ENCODE data around the gene OFD1. TPM values are rescaled to one million over a fixed set of nuclear protein-coding genes. Genes with fewer than 3 reads are reported as not detected.

Gene OFD1
- total RNA-seq, 2 experiments from 2014 or later = 25.3 to 26.2 TPM

- no peak overlapping the region for H3K27ac Mint-ChIP-seq
- no peak overlapping the region for H3K4me3 Mint-ChIP-seq
- DNase-seq = no peak
- intact Hi-C loops (cut with micrococcal nuclease) = no loop called here
- no peaks in the 10 kb centered on the region for H3K9me3 Mint-ChIP-seq
- peaks cover 9% of the 10 kb centered on the region for H3K36me3 Mint-ChIP-seq (ENCODE audit: low read depth)
- H3K4me1 Mint-ChIP-seq (ENCODE audit: low read depth) = peaks cover 11% of the 10 kb centered on the region
- CTCF ChIA-PET = interaction anchor here (0.9 kb wide), 1 partner anchor 273 kb away, joined by 3 read pairs; no protein-coding TSS in a partner anchor
- H3K27me3 Mint-ChIP-seq (ENCODE audit: low read depth) = no peaks in the 10 kb centered on the region
Measured at GRCh38 chrX:13759152-13759718, 24.7 kb downstream of the OFD1 start.

- no peak overlapping the region for H3K4me3 Mint-ChIP-seq
Measured at GRCh38 chrX:13760426-13760825, 25.9 kb downstream of the OFD1 start.

GRCh38 chrX:13761606-13762414 is 27.3 kb downstream of the OFD1 start:
- DNase-seq = no peak
- no peaks in the 10 kb centered on the region for H3K27me3 Mint-ChIP-seq (ENCODE audit: low read depth)
- H3K27ac Mint-ChIP-seq = no peak overlapping the region
- H3K36me3 Mint-ChIP-seq (ENCODE audit: low read depth) = peaks cover 19% of the 10 kb centered on the region
- CTCF ChIA-PET = interaction anchor here (1.9 kb wide), 1 partner anchor 11 kb away, joined by 7 read pairs; no protein-coding TSS in a partner anchor
- intact Hi-C loops (cut with micrococcal nuclease) = no loop called here
- no peaks in the 10 kb centered on the region for H3K9me3 Mint-ChIP-seq
- H3K4me1 Mint-ChIP-seq (ENCODE audit: low read depth) = peaks cover 2% of the 10 kb centered on the region
- no peak overlapping the region for H3K4me3 Mint-ChIP-seq

More at GRCh38 chrX:13760426-13760825, 25.9 kb downstream of the OFD1 start:
- peaks cover 2% of the 10 kb centered on the region for H3K4me1 Mint-ChIP-seq (ENCODE audit: low read depth)
- peaks cover 9% of the 10 kb centered on the region for H3K36me3 Mint-ChIP-seq (ENCODE audit: low read depth)
- DNase-seq = no peak
- H3K27me3 Mint-ChIP-seq (ENCODE audit: low read depth) = no peaks in the 10 kb centered on the region
- no peak overlapping the region for H3K27ac Mint-ChIP-seq
- CTCF ChIA-PET = interaction anchor here (0.5 kb wide), 1 partner anchor 161 kb away, joined by 3 read pairs; no protein-coding TSS in a partner anchor
- intact Hi-C loops (cut with micrococcal nuclease) = no loop called here
- H3K9me3 Mint-ChIP-seq = no peaks in the 10 kb centered on the region

GRCh38 chrX:13763489-13763888 is 28.9 kb downstream of the OFD1 start:
- no peaks in the 10 kb centered on the region for H3K27me3 Mint-ChIP-seq (ENCODE audit: low read depth)
- no peak overlapping the region for H3K4me3 Mint-ChIP-seq
- CTCF ChIA-PET = interaction anchor here (1.9 kb wide), 1 partner anchor 13 kb away, joined by 7 read pairs; no protein-coding TSS in a partner anchor
- no peak for DNase-seq
- peaks cover 14% of the 10 kb centered on the region for H3K36me3 Mint-ChIP-seq (ENCODE audit: low read depth)
- H3K9me3 Mint-ChIP-seq = no peaks in the 10 kb centered on the region
- H3K4me1 Mint-ChIP-seq (ENCODE audit: low read depth) = peaks cover 2% of the 10 kb centered on the region
- H3K27ac Mint-ChIP-seq = no peak overlapping the region
- intact Hi-C loops (cut with micrococcal nuclease) = no loop called here

GRCh38 chrX:13764281-13764680 is 29.7 kb downstream of the OFD1 start:
- H3K4me3 Mint-ChIP-seq = no peak overlapping the region
- CTCF ChIA-PET = no interaction called here
- no peaks in the 10 kb centered on the region for H3K27me3 Mint-ChIP-seq (ENCODE audit: low read depth)

GRCh38 chrX:13764765-13765164 is 30.2 kb downstream of the OFD1 start:
- H3K27ac Mint-ChIP-seq = no peak overlapping the region
- intact Hi-C loops (cut with micrococcal nuclease) = no loop called here
- H3K4me1 Mint-ChIP-seq (ENCODE audit: low read depth) = peaks cover 4% of the 10 kb centered on the region
- no peak overlapping the region for H3K4me3 Mint-ChIP-seq
- CTCF ChIA-PET = no interaction called here
- DNase-seq = no peak
- no peaks in the 10 kb centered on the region for H3K9me3 Mint-ChIP-seq
- H3K27me3 Mint-ChIP-seq (ENCODE audit: low read depth) = no peaks in the 10 kb centered on the region
- peaks cover 14% of the 10 kb centered on the region for H3K36me3 Mint-ChIP-seq (ENCODE audit: low read depth)

More at GRCh38 chrX:13764281-13764680, 29.7 kb downstream of the OFD1 start:
- DNase-seq = no peak
- Mint-ChIP-seq H3K4me1 (ENCODE audit: low read depth) (peaks cover 4% of the 10 kb centered on the region), H3K9me3 (no peaks in the 10 kb centered on the region), H3K36me3 (ENCODE audit: low read depth) (peaks cover 14% of the 10 kb centered on the region), H3K27ac (no peak overlapping the region)
- intact Hi-C loops (cut with micrococcal nuclease) = no loop called here

GRCh38 chrX:13768939-13769338 is 34.4 kb downstream of the OFD1 start:
- no peak overlapping the region for H3K27ac Mint-ChIP-seq
- intact Hi-C loops (cut with micrococcal nuclease) = no loop called here
- H3K36me3 Mint-ChIP-seq (ENCODE audit: low read depth) = peaks cover 12% of the 10 kb centered on the region
- H3K9me3 Mint-ChIP-seq = no peaks in the 10 kb centered on the region
- no peaks in the 10 kb centered on the region for H3K27me3 Mint-ChIP-seq (ENCODE audit: low read depth)
- CTCF ChIA-PET = no interaction called here
- no peak overlapping the region for H3K4me3 Mint-ChIP-seq
- no peak for DNase-seq
- H3K4me1 Mint-ChIP-seq (ENCODE audit: low read depth) = peaks cover 4% of the 10 kb centered on the region

GRCh38 chrX:13770013-13770535 is 35.5 kb downstream of the OFD1 start:
- Mint-ChIP-seq H3K36me3 (ENCODE audit: low read depth) (peaks cover 15% of the 10 kb centered on the region), H3K9me3 (no peaks in the 10 kb centered on the region), H3K4me1 (ENCODE audit: low read depth) (peaks cover 4% of the 10 kb centered on the region), H3K27me3 (ENCODE audit: low read depth) (no peaks in the 10 kb centered on the region), H3K27ac (no peak overlapping the region), H3K4me3 (no peak overlapping the region)
- no peak for DNase-seq
- intact Hi-C loops (cut with micrococcal nuclease) = no loop called here
- CTCF ChIA-PET = no interaction called here

- CTCF ChIA-PET = interaction anchor here (1.1 to 1.2 kb wide), 2 partner anchors 22 to 257 kb away, joined by 3 read pairs; no protein-coding TSS in a partner anchor
- no peak overlapping the region for H3K4me3 Mint-ChIP-seq
- no peak for DNase-seq
- peaks cover 4% of the 10 kb centered on the region for H3K36me3 Mint-ChIP-seq (ENCODE audit: low read depth)
- H3K27me3 Mint-ChIP-seq (ENCODE audit: low read depth) = no peaks in the 10 kb centered on the region
- no peak overlapping the region for H3K27ac Mint-ChIP-seq
- H3K9me3 Mint-ChIP-seq = no peaks in the 10 kb centered on the region
- intact Hi-C loops (cut with micrococcal nuclease) = no loop called here
- peaks cover 8% of the 10 kb centered on the region for H3K4me1 Mint-ChIP-seq (ENCODE audit: low read depth)
Measured at GRCh38 chrX:13774696-13775095, 40.1 kb downstream of the OFD1 start.

- CTCF ChIA-PET = interaction anchor here (0.6 to 1.2 kb wide), 4 partner anchors 9 to 1472 kb away, joined by 3 read pairs; no protein-coding TSS in a partner anchor
- Mint-ChIP-seq H3K36me3 (ENCODE audit: low read depth) (peaks cover 3% of the 10 kb centered on the region), H3K9me3 (no peaks in the 10 kb centered on the region), H3K4me1 (ENCODE audit: low read depth) (peaks cover 6% of the 10 kb centered on the region), H3K27me3 (ENCODE audit: low read depth) (no peaks in the 10 kb centered on the region), H3K4me3 (no peak overlapping the region), H3K27ac (no peak overlapping the region)
- intact Hi-C loops (cut with micrococcal nuclease) = no loop called here
- DNase-seq = no peak
Measured at GRCh38 chrX:13775837-13776236, 41.3 kb downstream of the OFD1 start.

GRCh38 chrX:13776387-13776786 is 41.8 kb downstream of the OFD1 start:
- CTCF ChIA-PET = interaction anchor here (1.0 kb wide), 1 partner anchor 8 kb away, joined by 3 read pairs; no protein-coding TSS in a partner anchor
- DNase-seq = no peak
- peaks cover 6% of the 10 kb centered on the region for H3K4me1 Mint-ChIP-seq (ENCODE audit: low read depth)
- H3K4me3 Mint-ChIP-seq = no peak overlapping the region
- no peak overlapping the region for H3K27ac Mint-ChIP-seq
- H3K9me3 Mint-ChIP-seq = no peaks in the 10 kb centered on the region
- H3K36me3 Mint-ChIP-seq (ENCODE audit: low read depth) = peaks cover 3% of the 10 kb centered on the region
- H3K27me3 Mint-ChIP-seq (ENCODE audit: low read depth) = no peaks in the 10 kb centered on the region
- intact Hi-C loops (cut with micrococcal nuclease) = no loop called here

- intact Hi-C loops (cut with micrococcal nuclease) = no loop called here
- peaks cover 6% of the 10 kb centered on the region for H3K4me1 Mint-ChIP-seq (ENCODE audit: low read depth)
- CTCF ChIA-PET = interaction anchor here (0.6 kb wide), 1 partner anchor 10 kb away, joined by 3 read pairs; no protein-coding TSS in a partner anchor
- peaks cover 3% of the 10 kb centered on the region for H3K36me3 Mint-ChIP-seq (ENCODE audit: low read depth)
- H3K27me3 Mint-ChIP-seq (ENCODE audit: low read depth) = no peaks in the 10 kb centered on the region
- no peak overlapping the region for H3K27ac Mint-ChIP-seq
- H3K9me3 Mint-ChIP-seq = no peaks in the 10 kb centered on the region
- peak; percentile 13 for DNase-seq
- no peak overlapping the region for H3K4me3 Mint-ChIP-seq
Measured at GRCh38 chrX:13778916-13779315, 44.4 kb downstream of the OFD1 start.
